ENCODE results near the gene GRB10. TPM values are rescaled to one million over a fixed set of nuclear protein-coding genes. Genes with fewer than 3 reads are reported as not detected.

Gene GRB10
- total and polyA plus RNA-seq, 5 donors from 2014 or later: 0.25 to 2.3 TPM; not detected in 3

DNA sequence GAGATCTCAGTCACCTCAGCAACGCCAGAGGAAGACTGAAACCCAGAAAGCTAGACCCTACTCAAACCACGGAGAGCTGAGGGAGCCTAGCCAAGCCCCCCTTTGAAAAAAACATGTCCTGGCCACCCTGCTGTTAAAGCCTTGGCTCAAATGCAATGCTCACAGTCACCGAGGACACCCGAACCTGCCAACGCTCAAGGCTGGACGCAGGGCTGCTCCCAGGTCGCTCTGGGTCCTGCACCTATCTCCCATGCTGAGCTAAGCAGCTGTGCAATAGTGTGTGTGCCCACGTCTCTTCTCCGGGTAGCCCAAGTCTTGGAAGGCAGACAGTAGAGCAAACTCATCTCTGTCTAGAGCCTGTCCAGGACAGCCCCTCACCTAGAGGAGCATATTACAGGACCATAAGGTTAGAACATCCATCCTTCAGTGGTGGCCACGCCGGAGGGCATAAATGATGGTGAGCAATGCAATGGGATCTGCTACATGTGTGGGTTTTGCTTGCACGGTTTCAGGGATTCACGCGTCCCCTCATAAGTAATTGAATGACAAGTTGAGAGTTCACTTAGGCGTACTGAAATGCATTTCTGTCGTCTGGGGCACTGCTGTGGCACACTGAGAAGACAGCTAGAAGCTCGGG is 123.2 kb downstream of the GRB10 start:
- peak overlapping the region; percentile 72 to 94 (median 91) for H3K27ac Mint-ChIP-seq

DNA sequence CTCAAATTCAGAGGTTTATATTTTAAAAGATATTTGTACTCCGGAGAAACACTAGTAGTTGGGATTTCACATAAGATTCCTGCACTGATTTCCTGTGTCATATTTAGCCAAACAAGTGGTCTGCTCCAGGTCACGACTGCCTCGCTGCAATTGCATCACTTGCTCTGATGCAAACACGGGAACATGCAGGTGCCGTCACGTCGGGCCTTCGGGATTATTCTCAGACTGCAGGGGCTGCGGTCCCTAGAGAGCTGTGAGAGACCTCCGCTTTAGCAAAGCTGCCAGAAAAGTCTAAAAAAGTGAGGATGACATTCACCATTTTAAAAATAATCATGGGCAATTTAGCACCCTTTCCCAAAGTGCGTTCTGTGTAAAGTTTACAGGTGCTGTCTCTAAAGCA is 124.0 kb downstream of the GRB10 start:
- DNase-seq: no peak
- ATAC-seq (ENCODE audit: low read depth in 2 of 2): no peak
- Mint-ChIP-seq H3K27me3 (peaks cover 3% of the 10 kb centered on the region), H3K27ac (no peak overlapping the region), H3K36me3 (no peaks in the 10 kb centered on the region), H3K4me1 (peaks cover 7 to 51% (median 32%) of the 10 kb centered on the region in 4 donors), H3K4me3 (no peak overlapping the region), H3K9me3 (no peaks in the 10 kb centered on the region)
- Histone ChIP-seq H3K4me1 (ENCODE audit: control insufficient read depth, insufficient read depth, low read length, poor library complexity, severe bottlenecking) (peaks cover 42% of the 10 kb centered on the region), H3K27ac (ENCODE audit: insufficient read depth, low read length, poor library complexity, severe bottlenecking) (no peak overlapping the region), H3K36me3 (ENCODE audit: control insufficient read depth, insufficient read depth, low read length) (no peaks in the 10 kb centered on the region), H3K27me3 (ENCODE audit: control insufficient read depth, insufficient read depth, low read length) (peaks cover 4% of the 10 kb centered on the region), H3K4me3 (ENCODE audit: low read depth, low read length) (no peak overlapping the region), H3K9me3 (ENCODE audit: control insufficient read depth in 2 of 2, low read length in 2 of 2) (no peaks in the 10 kb centered on the region)

More for the DNA sequence above, 123.2 kb downstream of the GRB10 start:
- ATAC-seq (ENCODE audit: low read depth in 2 of 2): no peak
- H3K36me3 ChIP-seq (ENCODE audit: control insufficient read depth, insufficient read depth, low read length): no peaks in the 10 kb centered on the region
- H3K27me3 Mint-ChIP-seq: no peaks in the 10 kb centered on the region
- no peak for DNase-seq
- H3K36me3 Mint-ChIP-seq: no peaks in the 10 kb centered on the region
- no peaks in the 10 kb centered on the region for H3K9me3 Mint-ChIP-seq
- peak overlapping the region; percentile 11 for H3K4me3 ChIP-seq (ENCODE audit: low read depth, low read length)
- no peaks in the 10 kb centered on the region for H3K27me3 ChIP-seq (ENCODE audit: control insufficient read depth, insufficient read depth, low read length)
- H3K4me3 Mint-ChIP-seq: peak overlapping the region; percentile 75 to 86 (median 84)
- H3K27ac ChIP-seq (ENCODE audit: insufficient read depth, low read length, poor library complexity, severe bottlenecking): no peak overlapping the region
- peaks cover 48% of the 10 kb centered on the region for H3K4me1 ChIP-seq (ENCODE audit: control insufficient read depth, insufficient read depth, low read length, poor library complexity, severe bottlenecking)
- H3K9me3 ChIP-seq (ENCODE audit: control insufficient read depth in 2 of 2, low read length in 2 of 2): no peaks in the 10 kb centered on the region
- H3K4me1 Mint-ChIP-seq: peaks cover 7 to 56% (median 33%) of the 10 kb centered on the region in 4 donors

DNA sequence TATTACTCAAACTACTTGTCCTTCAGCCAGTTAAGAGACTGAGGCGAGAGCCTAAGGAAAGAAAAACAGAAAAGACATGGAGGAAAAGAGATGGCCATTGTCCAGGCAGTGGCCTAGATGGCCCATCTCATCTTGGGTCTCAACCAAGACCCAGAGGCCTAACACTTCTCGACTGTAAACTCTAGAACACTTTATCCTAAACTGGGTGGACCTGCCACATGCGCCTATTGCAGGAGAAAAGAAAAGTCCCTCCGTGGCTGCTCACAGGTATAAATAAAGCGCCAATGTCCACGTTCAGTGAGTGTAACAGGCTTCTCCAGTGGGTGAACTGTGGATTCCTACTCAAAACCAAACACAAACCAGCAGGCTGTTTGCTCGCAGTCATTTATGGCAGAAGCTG is 124.8 kb downstream of the GRB10 start:
- no peaks in the 10 kb centered on the region for H3K9me3 ChIP-seq (ENCODE audit: control insufficient read depth in 2 of 2, low read length in 2 of 2)
- H3K27me3 ChIP-seq (ENCODE audit: control insufficient read depth, insufficient read depth, low read length): peaks cover 4% of the 10 kb centered on the region
- Mint-ChIP-seq H3K4me1 (peaks cover 7 to 44% (median 25%) of the 10 kb centered on the region in 4 donors), H3K27me3 (peaks cover 9% of the 10 kb centered on the region), H3K27ac (no peak overlapping the region), H3K4me3 (no peak overlapping the region), H3K9me3 (no peaks in the 10 kb centered on the region), H3K36me3 (no peaks in the 10 kb centered on the region)
- peaks cover 34% of the 10 kb centered on the region for H3K4me1 ChIP-seq (ENCODE audit: control insufficient read depth, insufficient read depth, low read length, poor library complexity, severe bottlenecking)
- ATAC-seq (ENCODE audit: low read depth in 2 of 2) (no peak), DNase-seq (no peak)
- H3K36me3 ChIP-seq (ENCODE audit: control insufficient read depth, insufficient read depth, low read length): no peaks in the 10 kb centered on the region
- no peak overlapping the region for H3K4me3 ChIP-seq (ENCODE audit: low read depth, low read length)
- no peak overlapping the region for H3K27ac ChIP-seq (ENCODE audit: insufficient read depth, low read length, poor library complexity, severe bottlenecking)

DNA sequence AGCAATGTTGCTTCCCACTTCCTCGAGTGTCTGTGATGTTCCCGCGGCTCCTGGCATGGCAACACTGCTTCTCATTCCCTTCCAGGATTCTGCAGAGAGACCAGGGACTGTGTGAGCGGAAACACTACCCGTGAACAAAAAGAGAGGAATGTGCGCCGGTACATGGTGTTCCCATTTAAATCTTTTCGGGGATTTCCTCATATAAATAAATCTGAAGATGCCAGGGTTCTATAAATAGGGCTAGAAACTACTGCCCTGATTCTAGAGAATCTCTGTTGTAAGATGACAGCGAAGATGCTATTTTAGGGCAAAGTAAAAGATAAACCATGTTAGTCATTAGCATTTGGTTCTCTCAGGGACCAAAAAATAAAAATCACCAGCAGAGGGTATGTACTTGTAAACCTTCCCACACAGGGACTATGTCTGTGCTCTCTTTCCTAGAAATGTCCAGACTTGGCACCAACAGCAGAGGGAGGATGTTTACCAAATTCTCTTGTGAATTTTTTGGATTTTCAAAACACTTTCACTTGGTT is 125.3 kb downstream of the GRB10 start:
- H3K4me3 Mint-ChIP-seq: no peak overlapping the region
- no peak overlapping the region for H3K27ac Mint-ChIP-seq

DNA sequence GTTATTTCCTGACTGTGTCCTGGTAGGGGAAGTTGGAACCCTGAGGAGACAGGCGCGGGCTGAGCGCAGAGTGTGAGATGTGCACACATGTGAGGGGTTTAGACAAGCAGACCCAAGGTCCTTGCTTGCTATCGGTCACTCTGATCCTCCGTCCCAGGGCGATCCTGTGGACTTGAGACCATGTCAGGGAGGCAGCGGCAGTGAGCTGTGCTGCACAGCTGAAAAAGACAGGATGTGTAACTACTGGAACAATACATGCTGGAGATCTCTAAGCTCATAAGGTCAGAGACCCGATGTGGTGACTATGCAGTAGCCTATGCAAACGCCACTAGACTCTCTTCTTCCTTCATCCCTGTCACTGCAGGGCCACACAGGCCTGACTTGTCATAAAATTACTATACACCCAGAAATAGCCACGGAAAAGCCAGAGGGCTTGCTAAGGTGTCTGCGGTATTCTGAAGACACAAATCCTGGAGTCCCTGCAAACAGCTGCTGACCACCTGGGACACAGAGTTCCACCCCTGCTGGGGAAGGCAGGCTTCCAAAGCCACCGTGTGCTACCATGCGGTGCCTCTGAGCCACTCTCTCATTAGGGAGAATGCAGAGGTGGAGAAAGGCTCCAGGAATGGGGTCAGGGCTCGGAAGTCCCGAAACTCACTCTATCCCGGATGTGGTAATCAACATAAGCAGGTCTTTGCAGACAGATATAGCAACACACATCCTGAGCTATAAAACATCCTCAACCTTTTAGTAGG is 126.4 kb downstream of the GRB10 start:
- no peaks in the 10 kb centered on the region for H3K9me3 Mint-ChIP-seq
- ATAC-seq (ENCODE audit: low read depth in 2 of 2): no peak
- no peak for DNase-seq
- no peak overlapping the region for H3K27ac ChIP-seq (ENCODE audit: insufficient read depth, low read length, poor library complexity, severe bottlenecking)
- H3K27me3 ChIP-seq (ENCODE audit: control insufficient read depth, insufficient read depth, low read length): peaks cover 4% of the 10 kb centered on the region
- H3K36me3 Mint-ChIP-seq: no peaks in the 10 kb centered on the region
- no peaks in the 10 kb centered on the region for H3K36me3 ChIP-seq (ENCODE audit: control insufficient read depth, insufficient read depth, low read length)
- peaks cover 0 to 28% (median 14%) of the 10 kb centered on the region in 4 donors for H3K4me1 Mint-ChIP-seq
- no peak overlapping the region for H3K4me3 Mint-ChIP-seq
- no peaks in the 10 kb centered on the region for H3K9me3 ChIP-seq (ENCODE audit: control insufficient read depth in 2 of 2, low read length in 2 of 2)
- H3K27me3 Mint-ChIP-seq: peaks cover 14% of the 10 kb centered on the region
- no peak overlapping the region for H3K27ac Mint-ChIP-seq
- no peak overlapping the region for H3K4me3 ChIP-seq (ENCODE audit: low read depth, low read length)
- peaks cover 19% of the 10 kb centered on the region for H3K4me1 ChIP-seq (ENCODE audit: control insufficient read depth, insufficient read depth, low read length, poor library complexity, severe bottlenecking)

More for the DNA sequence above, 125.3 kb downstream of the GRB10 start:
- H3K4me3 ChIP-seq (ENCODE audit: low read depth, low read length): no peak overlapping the region
- peaks cover 29% of the 10 kb centered on the region for H3K4me1 ChIP-seq (ENCODE audit: control insufficient read depth, insufficient read depth, low read length, poor library complexity, severe bottlenecking)
- no peak overlapping the region for H3K27ac ChIP-seq (ENCODE audit: insufficient read depth, low read length, poor library complexity, severe bottlenecking)
- H3K27me3 Mint-ChIP-seq: peaks cover 9% of the 10 kb centered on the region
- no peaks in the 10 kb centered on the region for H3K36me3 ChIP-seq (ENCODE audit: control insufficient read depth, insufficient read depth, low read length)
- peaks cover 2 to 39% (median 20%) of the 10 kb centered on the region in 4 donors for H3K4me1 Mint-ChIP-seq
- DNase-seq (no peak), ATAC-seq (ENCODE audit: low read depth in 2 of 2) (no peak)
- H3K9me3 Mint-ChIP-seq: no peaks in the 10 kb centered on the region
- H3K36me3 Mint-ChIP-seq: no peaks in the 10 kb centered on the region
- no peaks in the 10 kb centered on the region for H3K9me3 ChIP-seq (ENCODE audit: control insufficient read depth in 2 of 2, low read length in 2 of 2)
- H3K27me3 ChIP-seq (ENCODE audit: control insufficient read depth, insufficient read depth, low read length): peaks cover 4% of the 10 kb centered on the region

DNA sequence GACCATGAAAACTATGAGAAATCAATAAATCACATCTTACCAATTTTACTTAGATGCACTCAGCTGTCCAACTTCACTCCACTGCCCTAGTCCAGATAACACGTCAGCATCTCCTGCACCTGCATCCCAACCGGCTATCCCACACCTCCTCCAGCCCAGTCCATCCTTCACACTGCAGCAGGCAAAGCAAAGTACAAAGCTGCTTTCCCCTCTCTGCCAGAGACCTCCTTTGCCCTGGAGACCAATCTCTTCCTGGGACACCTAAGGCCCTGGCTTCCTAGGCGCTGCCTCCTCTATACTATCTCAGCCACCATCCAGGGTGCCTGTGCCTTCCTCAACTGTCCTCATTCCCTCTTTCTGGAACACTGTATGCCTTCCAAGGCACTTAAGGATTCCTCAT is 127.2 kb downstream of the GRB10 start:
- Histone ChIP-seq H3K27me3 (ENCODE audit: control insufficient read depth, insufficient read depth, low read length) (peaks cover 4% of the 10 kb centered on the region), H3K36me3 (ENCODE audit: control insufficient read depth, insufficient read depth, low read length) (no peaks in the 10 kb centered on the region), H3K9me3 (ENCODE audit: control insufficient read depth in 2 of 2, low read length in 2 of 2) (no peaks in the 10 kb centered on the region), H3K4me3 (ENCODE audit: low read depth, low read length) (no peak overlapping the region), H3K27ac (ENCODE audit: insufficient read depth, low read length, poor library complexity, severe bottlenecking) (no peak overlapping the region), H3K4me1 (ENCODE audit: control insufficient read depth, insufficient read depth, low read length, poor library complexity, severe bottlenecking) (peaks cover 10% of the 10 kb centered on the region)
- Mint-ChIP-seq H3K36me3 (no peaks in the 10 kb centered on the region), H3K27ac (peak overlapping the region in 2 of 3 donors; percentile 38), H3K4me3 (no peak overlapping the region), H3K9me3 (no peaks in the 10 kb centered on the region), H3K27me3 (peaks cover 14% of the 10 kb centered on the region), H3K4me1 (peaks cover 0 to 20% (median 10%) of the 10 kb centered on the region in 4 donors)
- DNase-seq (no peak), ATAC-seq (ENCODE audit: low read depth in 2 of 2) (no peak)

DNA sequence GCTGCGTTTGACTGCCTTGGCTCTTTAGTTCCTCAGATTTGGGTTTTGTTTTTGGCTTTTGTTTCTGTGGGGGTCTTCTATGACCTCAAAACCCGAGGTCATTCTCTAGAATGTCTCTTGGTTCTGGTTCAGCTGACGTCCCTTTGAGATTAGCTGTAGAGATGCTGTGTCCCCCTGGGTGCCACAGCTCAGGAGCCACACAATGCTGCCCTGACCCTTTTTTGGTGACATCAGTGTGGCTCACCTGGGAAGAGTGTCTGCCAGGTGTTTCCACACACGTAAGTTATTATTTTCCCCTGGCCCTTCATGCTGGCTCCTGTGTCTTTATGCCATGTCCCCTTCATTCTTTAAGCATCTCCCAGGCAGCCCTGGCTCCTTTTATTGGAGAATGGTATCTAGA is 127.7 kb downstream of the GRB10 start:
- no peaks in the 10 kb centered on the region for H3K9me3 Mint-ChIP-seq

More for the DNA sequence above, 127.7 kb downstream of the GRB10 start:
- Histone ChIP-seq H3K36me3 (ENCODE audit: control insufficient read depth, insufficient read depth, low read length) (no peaks in the 10 kb centered on the region), H3K4me1 (ENCODE audit: control insufficient read depth, insufficient read depth, low read length, poor library complexity, severe bottlenecking) (peaks cover 6% of the 10 kb centered on the region), H3K9me3 (ENCODE audit: control insufficient read depth in 2 of 2, low read length in 2 of 2) (no peaks in the 10 kb centered on the region), H3K27me3 (ENCODE audit: control insufficient read depth, insufficient read depth, low read length) (peaks cover 4% of the 10 kb centered on the region), H3K4me3 (ENCODE audit: low read depth, low read length) (no peak overlapping the region), H3K27ac (ENCODE audit: insufficient read depth, low read length, poor library complexity, severe bottlenecking) (no peak overlapping the region)
- Mint-ChIP-seq H3K27ac (no peak overlapping the region), H3K4me3 (no peak overlapping the region), H3K27me3 (peaks cover 14% of the 10 kb centered on the region), H3K36me3 (no peaks in the 10 kb centered on the region), H3K4me1 (peaks cover 0 to 15% (median 6%) of the 10 kb centered on the region in 4 donors)
- DNase-seq (no peak), ATAC-seq (ENCODE audit: low read depth in 2 of 2) (no peak)
